Amniotic epithelial cell (primary cell): ENCODE data around the gene INIP.

Experiments used
- DNase-seq: peaks from one replicate; pipeline ENCODE4 v3.0.0-alpha.2; 2010; ENCODE audit warnings: low read depth

The INIP gene

GRCh38 chr9:112670991-112671625, 46.8 kb downstream of the INIP start:
- DNase-seq, result no peak

DNA sequence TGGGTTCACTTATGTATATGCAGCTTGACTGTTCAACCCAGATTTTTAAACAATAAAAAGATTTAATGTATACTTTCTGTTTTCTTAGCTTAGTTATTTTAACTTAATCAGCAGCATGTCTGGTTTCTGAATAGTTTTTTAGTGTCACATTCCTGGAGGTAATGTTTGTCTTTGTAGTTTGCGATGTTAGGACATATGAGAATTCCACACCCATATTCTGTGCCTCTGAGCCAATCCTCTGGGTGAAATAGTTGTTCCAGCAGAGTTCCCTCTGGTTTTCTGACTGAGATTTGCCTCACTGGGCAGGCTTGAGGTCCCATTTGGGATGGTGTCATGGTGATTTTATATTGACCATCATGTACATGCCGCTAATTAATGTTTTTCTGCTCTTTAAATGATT, 48.6 kb downstream of the INIP start:
- no peak for DNase-seq

GRCh38 chr9:112665347-112665746, 52.6 kb downstream of the INIP start:
- DNase-seq, result peak; percentile 22

- DNase-seq, result peak; percentile 6
These were observed 53.4 kb downstream of the INIP start for GRCh38 chr9:112664531-112664930.

DNA sequence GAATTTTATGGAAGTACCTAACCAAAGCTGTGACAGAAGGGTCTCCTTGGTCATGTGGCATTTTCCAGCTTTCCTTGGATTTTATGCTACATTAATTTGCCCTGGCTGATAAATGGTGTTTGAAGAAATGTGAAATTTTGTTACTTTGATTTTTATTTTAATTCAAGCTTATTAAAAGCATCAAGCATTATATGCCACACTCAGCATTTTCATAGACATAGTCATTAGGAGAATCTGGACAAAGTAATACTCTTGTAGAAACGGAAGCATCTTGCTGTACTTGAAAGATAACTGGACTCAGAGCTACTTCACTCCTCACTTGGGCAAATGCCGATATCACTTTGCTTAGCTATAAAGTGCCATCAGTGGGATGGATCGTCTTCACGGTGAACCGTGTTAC, 54.2 kb downstream of the INIP start:
- no peak for DNase-seq

GRCh38 chr9:112659906-112660305, 58.0 kb downstream of the INIP start:
- DNase-seq, result no peak

- peak; percentile 54 for DNase-seq
These were observed 62.2 kb downstream of the INIP start for GRCh38 chr9:112655668-112656067.

GRCh38 chr9:112654282-112654681, 63.6 kb downstream of the INIP start:
- DNase-seq, result no peak

- DNase-seq, result no peak
These were observed 69.3 kb downstream of the INIP start for GRCh38 chr9:112648624-112649023.

GRCh38 chr9:112647596-112647995, 70.3 kb downstream of the INIP start:
- DNase-seq, result no peak

DNA sequence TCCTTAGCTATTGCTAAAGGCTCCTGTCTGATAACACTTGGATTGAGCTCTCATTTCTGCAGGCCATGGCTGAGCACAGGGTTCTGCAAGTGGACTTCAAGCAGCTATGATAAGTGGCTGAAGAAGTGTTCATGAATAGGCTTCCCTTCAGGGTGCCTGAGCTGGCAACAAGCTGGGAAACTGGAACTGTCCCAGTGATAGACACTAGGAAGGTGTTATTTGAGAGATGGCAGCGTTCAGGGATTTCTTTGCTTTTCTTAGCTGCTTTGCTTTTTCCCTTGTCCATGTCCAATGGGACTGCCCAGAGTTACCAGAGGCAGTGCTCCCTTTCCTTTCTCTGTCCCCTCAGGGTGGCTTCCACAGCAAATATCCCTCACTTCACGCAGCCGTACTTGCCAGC, 75.8 kb downstream of the INIP start:
- DNase-seq, result no peak

GRCh38 chr9:112640311-112640710, 77.6 kb downstream of the INIP start:
- no peak for DNase-seq
